Kidney tubule cell (primary cell): ENCODE measurements around the gene FAM83D.

Source experiments
- DNase-seq: peaks from one replicate; pipeline ENCODE4 v3.0.0-alpha.2; 2018; ENCODE audit warnings: low spot score

Gene FAM83D, protein sequence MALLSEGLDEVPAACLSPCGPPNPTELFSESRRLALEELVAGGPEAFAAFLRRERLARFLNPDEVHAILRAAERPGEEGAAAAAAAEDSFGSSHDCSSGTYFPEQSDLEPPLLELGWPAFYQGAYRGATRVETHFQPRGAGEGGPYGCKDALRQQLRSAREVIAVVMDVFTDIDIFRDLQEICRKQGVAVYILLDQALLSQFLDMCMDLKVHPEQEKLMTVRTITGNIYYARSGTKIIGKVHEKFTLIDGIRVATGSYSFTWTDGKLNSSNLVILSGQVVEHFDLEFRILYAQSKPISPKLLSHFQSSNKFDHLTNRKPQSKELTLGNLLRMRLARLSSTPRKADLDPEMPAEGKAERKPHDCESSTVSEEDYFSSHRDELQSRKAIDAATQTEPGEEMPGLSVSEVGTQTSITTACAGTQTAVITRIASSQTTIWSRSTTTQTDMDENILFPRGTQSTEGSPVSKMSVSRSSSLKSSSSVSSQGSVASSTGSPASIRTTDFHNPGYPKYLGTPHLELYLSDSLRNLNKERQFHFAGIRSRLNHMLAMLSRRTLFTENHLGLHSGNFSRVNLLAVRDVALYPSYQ

GRCh38 chr20:38926142-38926933, at the start of gene FAM83D:
Gene FAM83D (plus strand): TSS chr20:38926417. CDS start chr20:38926443, 26 bp downstream.
- peak; percentile 99 for DNase-seq

DNA sequence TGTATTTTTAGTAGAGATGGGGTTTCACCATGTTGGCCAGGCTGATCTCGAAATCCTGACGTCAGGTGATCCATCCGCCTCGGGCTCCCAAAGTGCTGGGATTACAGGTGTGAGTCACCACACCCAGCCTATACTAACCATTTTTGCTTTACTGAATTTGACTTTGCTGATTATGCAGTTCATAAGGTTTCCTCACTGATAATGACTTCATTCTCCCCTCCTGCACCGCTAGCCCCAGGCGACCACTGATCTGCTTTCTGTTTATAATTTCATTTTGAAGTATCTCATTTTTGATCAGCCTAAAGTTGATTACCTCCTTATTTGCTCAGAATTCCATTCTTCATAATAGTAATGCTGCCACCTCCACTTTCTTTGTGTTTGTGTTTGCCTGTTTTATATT, 48.7 kb upstream of the FAM83D start:
- no peak for DNase-seq

- peak; percentile 14 for DNase-seq
Observed at GRCh38 chr20:38878866-38879265, 47.4 kb upstream of the FAM83D start.

GRCh38 chr20:38880952-38881735, 45.1 kb upstream of the FAM83D start:
- DNase-seq, result no peak

- DNase-seq, result no peak
Observed at GRCh38 chr20:38881806-38882440, 44.3 kb upstream of the FAM83D start.

DNA sequence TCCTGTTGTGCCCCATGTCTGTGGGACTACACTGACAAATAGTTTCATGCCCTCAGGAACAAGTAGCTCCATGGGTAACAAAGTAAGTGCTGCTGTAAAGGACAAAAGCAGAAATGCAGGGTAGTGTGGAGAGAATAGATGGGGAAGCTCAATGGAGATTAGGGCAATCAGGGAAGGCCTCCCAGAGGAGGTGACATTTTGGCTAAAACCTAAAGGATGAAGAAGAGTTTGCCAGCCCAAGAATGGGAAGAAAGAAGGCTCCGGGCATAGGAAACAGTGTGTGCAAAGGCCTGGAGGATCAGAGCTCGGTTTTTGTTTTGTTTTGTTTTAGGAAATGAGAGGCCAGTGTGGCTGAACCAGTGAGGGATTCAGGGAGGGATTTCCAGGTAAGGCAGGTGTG, 43.6 kb upstream of the FAM83D start:
- DNase-seq, result no peak

GRCh38 chr20:38883081-38883980, 42.9 kb upstream of the FAM83D start:
- DNase-seq, result peak; percentile 11

- no peak for DNase-seq
Observed at GRCh38 chr20:38883981-38884733, 42.1 kb upstream of the FAM83D start.

GRCh38 chr20:38885357-38885756, 40.9 kb upstream of the FAM83D start:
- DNase-seq, result no peak

DNA sequence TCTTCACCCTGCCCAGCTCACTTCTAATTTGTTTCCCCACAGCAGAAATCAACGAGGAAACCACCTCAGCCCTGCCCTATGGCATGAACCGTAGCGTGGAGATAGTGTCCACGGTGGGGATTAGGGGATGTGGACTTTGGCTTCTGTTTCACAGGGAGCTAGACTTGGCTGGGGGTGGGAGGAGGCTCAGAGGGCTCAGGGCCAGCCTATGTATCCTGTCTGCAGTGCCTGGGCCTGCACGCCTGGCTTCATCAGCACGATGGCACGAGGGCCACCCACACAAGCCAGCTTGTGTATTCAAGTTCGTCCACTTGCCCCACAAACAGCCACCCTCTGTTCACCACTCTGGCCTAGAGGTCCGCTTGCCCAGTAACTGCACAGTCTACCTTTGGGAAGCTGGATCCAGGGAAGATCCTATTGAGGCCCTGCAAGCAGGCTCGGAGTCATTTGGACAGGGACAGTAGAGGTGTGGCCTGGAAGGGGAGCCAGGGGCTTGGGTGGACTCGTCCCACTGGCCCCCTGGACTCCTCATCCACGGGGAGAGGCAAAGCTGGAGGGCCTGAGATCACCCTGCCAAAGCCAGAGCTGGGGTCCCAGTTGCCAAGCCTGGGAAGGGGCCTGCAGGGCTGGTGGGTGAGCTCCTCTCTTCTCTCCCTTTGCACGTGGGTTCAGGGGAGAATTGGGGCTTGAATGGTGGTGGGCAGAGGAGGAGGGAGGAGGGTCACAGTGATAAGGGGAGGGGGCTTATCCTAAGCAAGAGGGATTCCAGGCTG, 38.0 kb upstream of the FAM83D start:
- no peak for DNase-seq

GRCh38 chr20:38889050-38889449, 37.2 kb upstream of the FAM83D start:
- DNase-seq, result no peak

GRCh38 chr20:38889792-38890496, 36.3 kb upstream of the FAM83D start:
- DNase-seq, result no peak

- no peak for DNase-seq
Observed at GRCh38 chr20:38890497-38890818, 35.8 kb upstream of the FAM83D start.

GRCh38 chr20:38892091-38892981, 33.9 kb upstream of the FAM83D start:
- DNase-seq, result no peak

- DNase-seq, result no peak
Observed at GRCh38 chr20:38893056-38893564, 33.1 kb upstream of the FAM83D start.

GRCh38 chr20:38893565-38894090, 32.6 kb upstream of the FAM83D start:
- DNase-seq, result peak; percentile 50
